ENCODE measurements around the gene PLCB2.

PLCB2 gene, protein sequence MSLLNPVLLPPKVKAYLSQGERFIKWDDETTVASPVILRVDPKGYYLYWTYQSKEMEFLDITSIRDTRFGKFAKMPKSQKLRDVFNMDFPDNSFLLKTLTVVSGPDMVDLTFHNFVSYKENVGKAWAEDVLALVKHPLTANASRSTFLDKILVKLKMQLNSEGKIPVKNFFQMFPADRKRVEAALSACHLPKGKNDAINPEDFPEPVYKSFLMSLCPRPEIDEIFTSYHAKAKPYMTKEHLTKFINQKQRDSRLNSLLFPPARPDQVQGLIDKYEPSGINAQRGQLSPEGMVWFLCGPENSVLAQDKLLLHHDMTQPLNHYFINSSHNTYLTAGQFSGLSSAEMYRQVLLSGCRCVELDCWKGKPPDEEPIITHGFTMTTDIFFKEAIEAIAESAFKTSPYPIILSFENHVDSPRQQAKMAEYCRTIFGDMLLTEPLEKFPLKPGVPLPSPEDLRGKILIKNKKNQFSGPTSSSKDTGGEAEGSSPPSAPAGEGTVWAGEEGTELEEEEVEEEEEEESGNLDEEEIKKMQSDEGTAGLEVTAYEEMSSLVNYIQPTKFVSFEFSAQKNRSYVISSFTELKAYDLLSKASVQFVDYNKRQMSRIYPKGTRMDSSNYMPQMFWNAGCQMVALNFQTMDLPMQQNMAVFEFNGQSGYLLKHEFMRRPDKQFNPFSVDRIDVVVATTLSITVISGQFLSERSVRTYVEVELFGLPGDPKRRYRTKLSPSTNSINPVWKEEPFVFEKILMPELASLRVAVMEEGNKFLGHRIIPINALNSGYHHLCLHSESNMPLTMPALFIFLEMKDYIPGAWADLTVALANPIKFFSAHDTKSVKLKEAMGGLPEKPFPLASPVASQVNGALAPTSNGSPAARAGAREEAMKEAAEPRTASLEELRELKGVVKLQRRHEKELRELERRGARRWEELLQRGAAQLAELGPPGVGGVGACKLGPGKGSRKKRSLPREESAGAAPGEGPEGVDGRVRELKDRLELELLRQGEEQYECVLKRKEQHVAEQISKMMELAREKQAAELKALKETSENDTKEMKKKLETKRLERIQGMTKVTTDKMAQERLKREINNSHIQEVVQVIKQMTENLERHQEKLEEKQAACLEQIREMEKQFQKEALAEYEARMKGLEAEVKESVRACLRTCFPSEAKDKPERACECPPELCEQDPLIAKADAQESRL

GRCh38 chr15:40307421-40308211 is at the start of gene PLCB2:
TSS of gene PLCB2 (minus strand) at chr15:40307935. CDS start at chr15:40307672, 263 bp downstream.
- no peaks in the 10 kb centered on the region for H3K9me3 Mint-ChIP-seq
- H3K27me3 Mint-ChIP-seq: peaks cover 8% of the 10 kb centered on the region
- H3K4me3 Mint-ChIP-seq: peak within 1 kb of the TSS; percentile 99
- peaks cover 54% of the 10 kb centered on the region for H3K36me3 Mint-ChIP-seq (ENCODE audit: low read depth)
- peaks cover 67% of the 10 kb centered on the region for H3K4me1 Mint-ChIP-seq (ENCODE audit: low read depth)
- H3K27ac Mint-ChIP-seq: peak within 1 kb of the TSS; percentile 91
- intact Hi-C loops (cut with micrococcal nuclease): loop anchor here (1.0 to 2.0 kb wide), 2 partner anchors 23 to 27 kb away; no protein-coding TSS in a partner anchor

DNA sequence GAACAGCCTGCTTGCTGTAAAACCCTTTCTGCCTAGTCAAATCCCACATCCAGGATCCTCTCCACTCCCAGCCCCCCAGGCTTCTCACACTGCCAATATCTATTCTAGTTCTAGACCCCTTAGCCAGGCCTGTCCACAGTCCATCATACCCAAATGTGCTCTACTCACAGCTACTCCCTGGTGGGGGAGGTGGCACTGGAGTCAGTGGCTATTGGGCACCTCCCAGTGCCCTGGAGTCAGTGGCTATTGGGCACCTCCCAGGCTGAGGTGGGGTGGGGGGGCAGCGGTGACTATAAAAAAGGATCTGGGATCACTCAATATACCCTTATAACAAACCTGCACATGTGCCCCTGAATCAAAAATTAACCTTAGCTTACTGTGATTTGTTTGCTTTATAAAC is 49.5 kb upstream of the PLCB2 start:
- H3K36me3 Mint-ChIP-seq (ENCODE audit: low read depth): no peaks in the 10 kb centered on the region
- no peak overlapping the region for H3K4me3 Mint-ChIP-seq
- H3K27me3 Mint-ChIP-seq: peaks cover 49% of the 10 kb centered on the region
- H3K27ac Mint-ChIP-seq: no peak overlapping the region
- intact Hi-C loops (cut with micrococcal nuclease): no loop called here
- H3K4me1 Mint-ChIP-seq (ENCODE audit: low read depth): peaks cover 21% of the 10 kb centered on the region
- no peaks in the 10 kb centered on the region for H3K9me3 Mint-ChIP-seq

GRCh38 chr15:40355976-40356585 is 48.3 kb upstream of the PLCB2 start:
- no peaks in the 10 kb centered on the region for H3K36me3 Mint-ChIP-seq (ENCODE audit: low read depth)
- no peaks in the 10 kb centered on the region for H3K9me3 Mint-ChIP-seq
- H3K27ac Mint-ChIP-seq: no peak overlapping the region
- intact Hi-C loops (cut with micrococcal nuclease): no loop called here
- H3K27me3 Mint-ChIP-seq: peaks cover 49% of the 10 kb centered on the region
- no peak overlapping the region for H3K4me3 Mint-ChIP-seq
- peaks cover 21% of the 10 kb centered on the region for H3K4me1 Mint-ChIP-seq (ENCODE audit: low read depth)

DNA sequence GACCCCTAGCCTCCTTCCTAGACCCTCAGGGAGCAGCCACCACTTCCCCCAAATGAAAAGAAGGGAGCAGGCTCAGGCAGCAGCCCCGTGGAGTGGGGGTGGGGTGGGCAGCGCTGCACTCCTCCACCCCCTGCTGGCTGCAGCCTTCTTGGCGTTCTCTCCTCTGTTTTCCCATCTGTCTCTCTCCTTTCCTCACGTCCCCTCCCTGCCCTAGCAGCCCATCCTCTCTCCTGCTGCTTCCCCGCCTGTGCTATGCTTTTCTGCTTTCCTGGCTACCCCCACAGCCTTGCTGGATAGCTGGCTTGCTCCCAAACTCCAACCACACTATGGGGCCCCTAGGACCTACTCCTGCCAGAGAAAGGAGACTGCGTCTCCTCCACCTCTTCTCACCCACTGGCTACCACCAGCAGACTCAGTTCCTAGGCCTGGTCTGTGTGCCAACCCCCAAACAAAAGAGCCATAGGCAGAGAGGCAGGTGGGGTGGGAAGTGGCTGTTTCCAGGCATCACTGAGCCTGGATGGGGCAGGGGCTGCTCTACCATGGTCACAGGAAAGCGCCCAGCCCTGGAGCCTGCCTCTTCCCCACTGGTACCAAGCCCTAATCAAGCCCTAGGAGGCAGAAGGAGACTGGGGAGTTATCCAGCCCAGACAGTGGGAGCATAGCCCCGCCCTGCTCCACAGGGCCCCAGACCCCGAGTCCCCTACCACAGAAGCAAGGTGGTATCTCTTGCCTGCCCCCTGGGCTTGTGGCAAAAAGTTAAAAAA is 46.9 kb upstream of the PLCB2 start:
- peaks cover 21% of the 10 kb centered on the region for H3K4me1 Mint-ChIP-seq (ENCODE audit: low read depth)
- H3K9me3 Mint-ChIP-seq: no peaks in the 10 kb centered on the region
- peaks cover 51% of the 10 kb centered on the region for H3K27me3 Mint-ChIP-seq
- H3K36me3 Mint-ChIP-seq (ENCODE audit: low read depth): no peaks in the 10 kb centered on the region
- H3K27ac Mint-ChIP-seq: no peak overlapping the region
- no peak overlapping the region for H3K4me3 Mint-ChIP-seq
- intact Hi-C loops (cut with micrococcal nuclease): no loop called here

- Mint-ChIP-seq H3K27ac (no peak overlapping the region), H3K4me3 (no peak overlapping the region), H3K9me3 (no peaks in the 10 kb centered on the region), H3K4me1 (ENCODE audit: low read depth) (peaks cover 15% of the 10 kb centered on the region), H3K27me3 (peaks cover 44% of the 10 kb centered on the region), H3K36me3 (ENCODE audit: low read depth) (no peaks in the 10 kb centered on the region)
- intact Hi-C loops (cut with micrococcal nuclease): no loop called here
Observed at GRCh38 chr15:40353697-40354096, 46.0 kb upstream of the PLCB2 start.

GRCh38 chr15:40352281-40352901 is 44.7 kb upstream of the PLCB2 start:
- Mint-ChIP-seq H3K27ac (no peak overlapping the region), H3K4me1 (ENCODE audit: low read depth) (peaks cover 7% of the 10 kb centered on the region), H3K9me3 (no peaks in the 10 kb centered on the region), H3K36me3 (ENCODE audit: low read depth) (no peaks in the 10 kb centered on the region), H3K4me3 (no peak overlapping the region), H3K27me3 (peaks cover 34% of the 10 kb centered on the region)
- intact Hi-C loops (cut with micrococcal nuclease): no loop called here

- H3K9me3 Mint-ChIP-seq: no peaks in the 10 kb centered on the region
- H3K4me1 Mint-ChIP-seq (ENCODE audit: low read depth): peaks cover 9% of the 10 kb centered on the region
- H3K36me3 Mint-ChIP-seq (ENCODE audit: low read depth): no peaks in the 10 kb centered on the region
- no peak overlapping the region for H3K4me3 Mint-ChIP-seq
- intact Hi-C loops (cut with micrococcal nuclease): no loop called here
- H3K27me3 Mint-ChIP-seq: peaks cover 13% of the 10 kb centered on the region
- peak overlapping the region; percentile 4 for H3K27ac Mint-ChIP-seq
Observed at GRCh38 chr15:40349163-40349562, 41.4 kb upstream of the PLCB2 start.

DNA sequence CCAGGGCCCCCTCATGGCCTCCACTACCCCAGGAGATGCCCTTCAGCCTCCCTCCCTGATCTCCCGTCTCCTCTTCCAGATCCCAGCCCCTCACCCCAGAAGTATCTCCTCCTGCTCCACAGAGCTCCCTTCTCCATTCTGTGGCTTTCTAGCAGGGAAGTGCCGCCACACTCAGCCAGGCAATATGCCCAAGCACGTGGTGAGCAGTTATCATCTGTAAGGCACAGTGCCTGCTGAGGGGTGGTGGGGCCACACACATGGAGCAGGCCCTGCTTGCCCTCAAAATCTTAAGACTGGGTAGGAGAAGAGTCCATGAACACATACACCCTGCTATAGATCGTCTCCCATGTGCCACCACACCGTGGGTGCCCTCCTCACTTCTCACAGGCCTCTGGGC is 40.7 kb upstream of the PLCB2 start:
- Mint-ChIP-seq H3K4me3 (no peak overlapping the region), H3K4me1 (ENCODE audit: low read depth) (peaks cover 12% of the 10 kb centered on the region), H3K27me3 (peaks cover 7% of the 10 kb centered on the region), H3K27ac (peak overlapping the region; percentile 4), H3K36me3 (ENCODE audit: low read depth) (no peaks in the 10 kb centered on the region), H3K9me3 (no peaks in the 10 kb centered on the region)
- intact Hi-C loops (cut with micrococcal nuclease): no loop called here

GRCh38 chr15:40347559-40348473 is 40.1 kb upstream of the PLCB2 start:
- Mint-ChIP-seq H3K4me1 (ENCODE audit: low read depth) (peaks cover 19% of the 10 kb centered on the region), H3K27ac (no peak overlapping the region), H3K9me3 (no peaks in the 10 kb centered on the region), H3K27me3 (peaks cover 6% of the 10 kb centered on the region), H3K4me3 (no peak overlapping the region), H3K36me3 (ENCODE audit: low read depth) (no peaks in the 10 kb centered on the region)
- intact Hi-C loops (cut with micrococcal nuclease): no loop called here

- H3K9me3 Mint-ChIP-seq: no peaks in the 10 kb centered on the region
- peak overlapping the region; percentile 16 for H3K27ac Mint-ChIP-seq
- no peaks in the 10 kb centered on the region for H3K36me3 Mint-ChIP-seq (ENCODE audit: low read depth)
- H3K4me3 Mint-ChIP-seq: no peak overlapping the region
- intact Hi-C loops (cut with micrococcal nuclease): no loop called here
- H3K27me3 Mint-ChIP-seq: peaks cover 6% of the 10 kb centered on the region
- peaks cover 20% of the 10 kb centered on the region for H3K4me1 Mint-ChIP-seq (ENCODE audit: low read depth)
Observed at GRCh38 chr15:40346579-40347558, 39.1 kb upstream of the PLCB2 start.

Data from dendritic cell treated with granulocyte-macrophage colony-stimulating factor and Interleukin-4, amounts not matched to agents 40 ng/mL and 50 ng/mL, for 4 days (primary cell).